ENCODE measurements around the gene ARHGAP24.

GRCh38 chr4:85510632-85510984, 35.7 kb downstream of the ARHGAP24 start:
- TF ChIP-seq CTCF (IDR thresholded peaks at IDR 0.05; ENCODE audit: low read depth, low read length, missing input control) = no peak
- no peak for TF ChIP-seq YY1 (IDR thresholded peaks at IDR 0.05)
- TF ChIP-seq ZBTB33 (IDR thresholded peaks at IDR 0.05) = no peak
- TF ChIP-seq REST (IDR thresholded peaks at IDR 0.05) = no peak
- no peak for TF ChIP-seq RXRA (IDR thresholded peaks at IDR 0.05)
- no peak for TF ChIP-seq GABPA (IDR thresholded peaks at IDR 0.05 in 1 of 2, conservative IDR thresholded peaks at IDR 0.05 in 1 of 2)
- TF ChIP-seq FOXA1 (IDR thresholded peaks at IDR 0.05) = no peak

Measured in liver (tissue), 3 donors.